AG04450 (cell line): ENCODE results near the gene KIF22. TPM values are rescaled to one million over a fixed set of nuclear protein-coding genes. Genes with fewer than 3 reads are reported as not detected.
"Not testable (repeated sequence)": the region's sequence is repeated elsewhere in the genome, so short reads cannot be mapped to it uniquely, and the experiment has no call there.

ENCODE experiments used
- CTCF ChIA-PET: fragments of 300-600, 350-600 bp; formaldehyde crosslinking; extraction: SDS; loops from one replicate; lab custom pipeline; 2022; ENCODE audit warnings: antibody characterized with exemption, inconsistent platforms; lab: Charles Lee
- POLR2A ChIA-PET: fragments of 350-600 bp; formaldehyde crosslinking; extraction: SDS; loops from one replicate; lab custom pipeline; 2021; ENCODE audit warnings: antibody characterized with exemption, inconsistent platforms; lab: Yijun Ruan, JAX
- DNase-seq: peaks from one replicate; pipeline ENCODE4 v3.0.0-alpha.2; 2011; ENCODE audit warnings: low read depth, low spot score
- H3K27ac ChIP-seq: one replicate; pipeline ENCODE4 v1.5.1; 2012; ENCODE audit warnings: low read depth, low read length, control low read depth
- H3K27me3 ChIP-seq: one replicate; pipeline ENCODE4 v1.6.0; 2012; ENCODE audit warnings: low read length; ENCODE audit not compliant: control insufficient read depth, insufficient read depth
- H3K4me3 ChIP-seq: 2 replicates; pipeline ENCODE4 v1.5.1; 2011; ENCODE audit warnings: mild to moderate bottlenecking, low read depth, low read length, control low read depth
- H3K9me3 ChIP-seq: 2 replicates; pipeline ENCODE4 v1.5.1; 2012; ENCODE audit warnings: low read length; ENCODE audit not compliant: control insufficient read depth, insufficient read depth
- CTCF ChIP-seq: IDR thresholded peaks from 2 replicates; pipeline ENCODE4 v1.5.1; 2011; ENCODE audit warnings: low read depth, low read length, control low read depth, inconsistent platforms
- polyA plus RNA-seq: library from polyadenylated mRNA; depleted of rRNA; stranded (reverse); fragments of >200 nt; gene quantifications from 2 replicates; pipeline ENCODE4 v1.2.3, GENCODE V29; 2011

KIF22 gene
- polyA plus RNA-seq, 1 experiment: 14.1 TPM

DNA sequence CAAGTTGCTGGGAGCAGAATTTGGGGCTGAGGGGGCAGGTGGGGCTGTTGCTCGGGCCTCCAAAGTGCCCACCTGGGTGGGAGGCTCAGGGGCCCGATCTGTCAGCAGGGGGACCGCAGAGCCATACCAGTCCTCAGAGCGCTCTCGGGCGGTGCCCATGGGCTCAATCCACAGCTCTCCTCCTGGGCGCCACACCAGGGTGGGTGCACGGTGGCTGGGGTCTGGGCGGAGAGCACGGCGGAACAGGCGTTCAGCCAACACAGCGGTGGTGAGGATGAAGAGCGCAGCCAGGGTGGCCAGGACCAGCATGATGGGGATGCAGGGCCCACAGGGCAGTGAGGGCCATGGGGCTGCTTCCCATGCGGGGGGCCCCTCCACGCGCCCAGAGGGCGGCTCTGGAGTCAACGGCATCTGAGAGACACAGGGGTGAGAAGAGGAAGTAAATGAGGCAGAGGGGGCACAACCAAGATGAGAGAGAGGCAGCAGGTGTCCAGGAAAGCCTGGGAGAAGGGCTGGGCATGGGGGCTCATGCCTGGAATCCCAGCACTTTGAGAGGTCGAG, 45.9 kb upstream of the KIF22 start:
- Histone ChIP-seq H3K4me3 (no peak overlapping the region), H3K27me3 (peaks cover 15% of the 10 kb centered on the region), H3K9me3 (peaks cover 7% of the 10 kb centered on the region; the same call in 1 of the 2 replicates), H3K27ac (no peak overlapping the region)
- TF ChIP-seq CTCF: no peak
- ChIA-PET POLR2A (no interaction called here), CTCF (no interaction called here)
- no peak for DNase-seq

DNA sequence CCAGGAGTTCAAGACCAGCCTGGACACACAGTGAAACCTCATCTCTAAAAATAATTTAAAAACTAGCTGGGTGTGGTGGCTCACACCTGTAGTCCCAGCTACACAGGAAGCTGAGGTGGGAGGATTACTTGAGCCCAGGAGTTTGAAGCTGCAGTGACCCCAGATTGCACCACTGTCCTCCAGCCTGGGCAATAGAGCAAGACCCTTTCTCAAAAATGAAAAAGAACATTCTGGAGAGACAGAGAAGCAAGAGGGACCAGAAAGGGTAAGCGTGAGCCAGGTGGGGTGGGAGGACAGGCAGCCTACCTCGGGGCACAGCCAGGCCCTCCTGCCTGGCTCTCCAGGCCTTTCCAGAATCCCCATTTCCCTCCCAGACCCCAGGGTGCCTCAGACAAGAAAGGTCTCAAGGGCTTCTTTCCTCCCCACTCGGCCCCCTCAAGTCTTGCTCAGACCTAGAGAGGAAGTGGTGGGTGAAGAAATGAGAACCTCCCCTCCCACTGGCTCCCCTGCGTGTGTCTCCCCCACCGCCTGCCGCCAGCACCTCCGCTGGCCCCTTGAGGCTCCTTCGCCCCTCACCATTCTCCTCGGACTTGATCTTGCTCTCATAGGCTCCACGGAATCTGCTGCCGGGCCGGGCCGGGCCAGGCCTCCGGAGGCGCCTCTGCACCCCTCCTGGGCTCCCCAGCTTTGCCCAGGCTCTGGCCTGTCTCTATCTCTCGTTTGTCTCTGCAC, 45.3 kb upstream of the KIF22 start:
- H3K27me3 ChIP-seq: peaks cover 15% of the 10 kb centered on the region
- CTCF ChIA-PET: no interaction called here
- TF ChIP-seq CTCF: no peak
- no peak overlapping the region for H3K4me3 ChIP-seq
- H3K27ac ChIP-seq: no peak overlapping the region
- DNase-seq: no peak
- POLR2A ChIA-PET: interaction anchor here (0.6 kb wide), 1 partner anchor 320 kb away, joined by 3 read pairs; no protein-coding TSS in a partner anchor
- H3K9me3 ChIP-seq: peaks cover 7% of the 10 kb centered on the region; the same call in 1 of the 2 replicates

DNA sequence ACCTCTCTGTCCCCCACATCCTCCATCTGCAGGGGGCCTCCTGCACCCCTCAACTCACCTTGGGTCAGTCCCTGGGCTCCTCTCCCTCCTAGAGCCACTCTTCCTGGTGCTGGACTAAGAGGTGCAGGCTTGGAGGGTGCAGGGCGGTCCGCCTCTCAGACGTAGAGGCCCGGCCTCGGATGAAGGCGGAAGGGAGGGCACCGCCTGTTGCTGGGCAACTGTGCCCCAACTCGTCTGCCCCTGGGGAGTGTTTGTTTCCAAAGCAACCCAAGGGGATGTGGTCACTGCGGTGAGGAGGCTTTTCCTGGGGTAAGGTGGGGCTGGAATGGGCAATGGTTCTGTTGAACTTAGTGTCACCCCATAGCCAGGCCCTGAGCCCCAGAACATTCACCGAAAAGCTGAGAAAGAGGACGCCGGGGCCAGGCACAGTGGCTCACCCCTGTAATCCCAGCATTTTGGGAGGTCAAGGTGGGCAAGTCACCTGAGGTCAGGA, 44.7 kb upstream of the KIF22 start, which contains the start of gene C16orf54:
Gene C16orf54 (minus strand): TSS at position 138 of the 493 bp plus-strand sequence. CDS start 1,039 bp downstream, outside the sequence.
- no peak within 1 kb of the TSS for H3K27ac ChIP-seq
- POLR2A ChIA-PET: no interaction called here
- H3K4me3 ChIP-seq: no peak within 1 kb of the TSS
- CTCF ChIA-PET: no interaction called here
- TF ChIP-seq CTCF: no peak
- peaks cover 15% of the 10 kb centered on the region for H3K27me3 ChIP-seq
- no peak for DNase-seq
- peaks cover 7% of the 10 kb centered on the region; the same call in 1 of the 2 replicates for H3K9me3 ChIP-seq

DNA sequence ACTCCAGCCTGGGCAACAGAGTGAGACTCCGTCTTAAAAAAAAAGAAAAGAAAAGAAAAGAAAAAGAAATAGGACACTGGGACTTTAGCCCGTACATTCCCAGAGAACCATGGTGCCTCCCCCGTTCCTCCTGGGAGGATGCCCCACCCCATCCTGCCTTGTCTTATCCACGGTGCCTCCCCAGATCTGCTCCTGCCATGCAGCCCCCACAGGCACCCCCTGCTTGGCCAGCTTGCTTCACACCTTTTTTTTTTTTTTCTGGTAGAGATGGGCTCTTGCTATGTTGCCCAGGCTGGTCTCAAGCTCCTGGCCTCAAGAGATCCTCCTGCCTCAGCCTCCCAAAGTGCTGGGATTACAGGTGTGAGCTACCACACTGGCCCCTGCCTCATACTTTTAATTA, 44.0 kb upstream of the KIF22 start:
- H3K27ac ChIP-seq, H3K9me3 ChIP-seq, DNase-seq, CTCF ChIA-PET, POLR2A ChIA-PET, H3K4me3 ChIP-seq: not testable (repeated sequence)
- peaks cover 15% of the 10 kb centered on the region for H3K27me3 ChIP-seq

GRCh38 chr16:29747947-29748759, 42.4 kb upstream of the KIF22 start:
- Histone ChIP-seq H3K4me3 (no peak overlapping the region), H3K27me3 (peaks cover 8% of the 10 kb centered on the region), H3K9me3 (peaks cover 7% of the 10 kb centered on the region; the same call in 1 of the 2 replicates), H3K27ac (no peak overlapping the region)
- DNase-seq: no peak
- ChIA-PET POLR2A (interaction anchor here (0.9 kb wide), 1 partner anchor 57 kb away, joined by 5 read pairs; no protein-coding TSS in a partner anchor), CTCF (interaction anchor here (0.6 to 1.3 kb wide), 2 partner anchors 18 to 19 kb away, joined by 3 to 5 read pairs; no protein-coding TSS in a partner anchor)
- TF ChIP-seq CTCF: no peak

DNA sequence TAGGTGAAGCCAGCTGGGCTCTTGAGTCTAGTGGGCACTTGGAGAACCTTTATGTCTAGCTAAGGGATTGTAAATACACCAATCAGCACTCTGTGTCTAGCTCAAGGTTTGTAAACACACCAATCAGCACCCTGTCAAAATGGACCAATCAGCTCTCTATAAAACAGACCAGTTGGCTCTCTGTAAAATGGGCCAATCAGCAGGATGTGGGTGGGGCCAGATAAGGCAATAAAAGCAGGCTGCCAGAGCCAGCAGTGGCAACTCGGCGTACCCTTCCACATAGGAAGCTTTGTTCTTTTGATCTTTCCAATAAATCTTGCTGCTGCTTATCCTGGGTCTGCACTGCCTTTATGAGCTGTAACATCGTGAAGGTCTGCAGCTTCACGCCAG, 41.8 kb upstream of the KIF22 start:
- CTCF ChIA-PET: interaction anchor here (0.6 to 1.3 kb wide), 2 partner anchors 17 to 19 kb away, joined by 3 to 5 read pairs; no protein-coding TSS in a partner anchor

More for the DNA sequence above, 41.8 kb upstream of the KIF22 start:
- DNase-seq, H3K27me3 ChIP-seq, H3K27ac ChIP-seq, H3K4me3 ChIP-seq, H3K9me3 ChIP-seq: not testable (repeated sequence)
- POLR2A ChIA-PET: interaction anchor here (0.9 kb wide), 1 partner anchor 56 kb away, joined by 5 read pairs; no protein-coding TSS in a partner anchor
